ENCODE results near the gene BBX. TPM values are rescaled to one million over a fixed set of nuclear protein-coding genes. Genes with fewer than 3 reads are reported as not detected.

The BBX gene
- total and polyA plus RNA-seq, 2 of the 4 experiments (the other 2 are of a cell fraction): 13.6 to 107 TPM

- intact Hi-C loops (cut with micrococcal nuclease): no loop called here
- ChIA-PET CTCF (interaction anchor here (1.8 kb wide), 1 partner anchor 11 kb away, joined by 5 read pairs; no protein-coding TSS in a partner anchor), POLR2A (ENCODE audit: unreplicated experiment) (no interaction called here)
- Histone ChIP-seq H4K5ac (ENCODE audit: low read depth, low read length) (no peak overlapping the region), H3K79me1 (ENCODE audit: low read depth in 1 of 2, low read length in 2 of 2) (no peaks in the 10 kb centered on the region), H2AFZ (replicated peaks; ENCODE audit: low read length, poor library complexity) (no peak overlapping the region), H3K27me3 (ENCODE audit: control insufficient read depth, insufficient read depth, low read length) (peaks cover 5% of the 10 kb centered on the region), H2BK120ac (ENCODE audit: low read depth, low read length) (no peak overlapping the region), H3K4me1 (ENCODE audit: control insufficient read depth, insufficient read depth, low read length) (no peaks in the 10 kb centered on the region), H4K20me1 (ENCODE audit: insufficient read depth, low read length) (no peaks in the 10 kb centered on the region), H3K9me3 (ENCODE audit: control insufficient read depth, insufficient read depth, low read length) (no peaks in the 10 kb centered on the region), H3K4me3 (ENCODE audit: insufficient read depth, low read depth, low read length) (no peak overlapping the region), H3K4me2 (ENCODE audit: low read depth, low read length) (no peak overlapping the region), H3K56ac (ENCODE audit: extremely low read depth, insufficient read depth, low read length) (no peak overlapping the region), H3K18ac (ENCODE audit: low read depth, low read length) (no peak overlapping the region), H2BK20ac (ENCODE audit: low read depth, low read length) (no peak overlapping the region), H3K27ac (ENCODE audit: insufficient read depth, low read length) (no peak overlapping the region), H3K14ac (replicated peaks; ENCODE audit: low read depth, low read length) (no peak overlapping the region), H4K8ac (ENCODE audit: low read depth in 2 of 2, low read length in 2 of 2) (no peak overlapping the region), H3K36me3 (ENCODE audit: control insufficient read depth, insufficient read depth, low read length) (no peaks in the 10 kb centered on the region), H3K9me1 (ENCODE audit: insufficient read depth, low read length) (no peaks in the 10 kb centered on the region), H2BK15ac (ENCODE audit: low read depth, low read length) (no peak overlapping the region), H2AK9ac (replicated peaks; ENCODE audit: low read depth, low read length, poor library complexity) (no peak overlapping the region), H3K23ac (ENCODE audit: low read depth, low read length) (no peak overlapping the region), H3K9ac (ENCODE audit: low read depth, low read length) (no peak overlapping the region), H3K4ac (ENCODE audit: low read depth, low read length) (no peak overlapping the region), H2BK5ac (ENCODE audit: low read depth, low read length, poor library complexity, severe bottlenecking) (no peak overlapping the region), H4K91ac (ENCODE audit: insufficient read depth, low read depth, low read length) (no peak overlapping the region), H2AK5ac (ENCODE audit: low read depth, low read length) (no peak overlapping the region)
- DNase-seq (no peak), ATAC-seq (ENCODE audit: low read depth) (no peak)
- TF ChIP-seq SMC3 (IDR thresholded peaks at IDR 0.05; ENCODE audit: low read depth, low read length) (no peak), RFX5 (IDR thresholded peaks at IDR 0.05; ENCODE audit: low read depth, low read length) (no peak), MXI1 (IDR thresholded peaks at IDR 0.05; ENCODE audit: borderline replicate concordance, low read depth, low read length) (no peak)
- no TSS peak for BruUV-seq (replicated peaks)
- dilution Hi-C loops (cut with HindIII; ENCODE audit: low sequenced_read_pairs, unreplicated experiment): no loop called here
- WGBS, 2 experiments (ENCODE audit: extremely low coverage in 2 of 2, insufficient read length in 1 of 2): no CpG with 5 or more reads among the region's 5 CpGs
- in situ Hi-C loops (cut with MboI; ENCODE audit: low sequenced_read_pairs): no loop called here
Measured at GRCh38 chr3:107857854-107858253, 335.1 kb downstream of the BBX start.

Measured in IMR-90 (cell line).